ENCODE results near the gene GCNT1.

The GCNT1 gene

GRCh38 chr9:76451234-76451633 lies 7.7 kb upstream of the GCNT1 start:
- Histone ChIP-seq H2AFZ (ENCODE audit: low read length) (no peak overlapping the region), H3K4me2 (ENCODE audit: low read length) (no peak overlapping the region), H3F3A (ENCODE audit: insufficient read depth, low read length) (no peaks in the 10 kb centered on the region), H3K9me2 (ENCODE audit: low read depth, low read length) (no peaks in the 10 kb centered on the region), H3K9me3 (ENCODE audit: low read length) (no peaks in the 10 kb centered on the region), H3K27ac (ENCODE audit: low read depth, low read length, poor library complexity, severe bottlenecking) (no peak overlapping the region), H3K4me1 (ENCODE audit: insufficient read depth, low read length, severe bottlenecking) (peaks cover 16% of the 10 kb centered on the region), H3K4me3 (ENCODE audit: low read depth, low read length, poor library complexity, severe bottlenecking) (no peak overlapping the region), H3K36me3 (ENCODE audit: insufficient read depth, low read length) (no peaks in the 10 kb centered on the region), H3K79me2 (ENCODE audit: insufficient read depth, low read length) (no peaks in the 10 kb centered on the region), H3K9ac (ENCODE audit: low read length) (no peak overlapping the region), H4K20me1 (ENCODE audit: insufficient read depth, low read length) (no peaks in the 10 kb centered on the region), H3K27me3 (ENCODE audit: insufficient read depth, low read length) (no peaks in the 10 kb centered on the region)
- TF ChIP-seq CTCF (IDR thresholded peaks at IDR 0.05; ENCODE audit: low read length) = no peak
- no peak for TF ChIP-seq EZH2 (IDR thresholded peaks at IDR 0.05; ENCODE audit: borderline replicate concordance, low read length)

- TF ChIP-seq EZH2 (IDR thresholded peaks at IDR 0.05; ENCODE audit: borderline replicate concordance, low read length) (no peak), CTCF (IDR thresholded peaks at IDR 0.05; ENCODE audit: low read length) (no peak)
- H3K27ac ChIP-seq (ENCODE audit: low read depth, low read length, poor library complexity, severe bottlenecking) = no peak overlapping the region
- no peak overlapping the region for H2AFZ ChIP-seq (ENCODE audit: low read length)
- no peaks in the 10 kb centered on the region for H3K9me2 ChIP-seq (ENCODE audit: low read depth, low read length)
- no peak overlapping the region for H3K4me2 ChIP-seq (ENCODE audit: low read length)
- H3K9me3 ChIP-seq (ENCODE audit: low read length) = no peaks in the 10 kb centered on the region
- H3K79me2 ChIP-seq (ENCODE audit: insufficient read depth, low read length) = no peaks in the 10 kb centered on the region
- H4K20me1 ChIP-seq (ENCODE audit: insufficient read depth, low read length) = no peaks in the 10 kb centered on the region
- H3K4me3 ChIP-seq (ENCODE audit: low read depth, low read length, poor library complexity, severe bottlenecking) = no peak overlapping the region
- H3F3A ChIP-seq (ENCODE audit: insufficient read depth, low read length) = no peaks in the 10 kb centered on the region
- H3K27me3 ChIP-seq (ENCODE audit: insufficient read depth, low read length) = no peaks in the 10 kb centered on the region
- peaks cover 16% of the 10 kb centered on the region for H3K4me1 ChIP-seq (ENCODE audit: insufficient read depth, low read length, severe bottlenecking)
- H3K9ac ChIP-seq (ENCODE audit: low read length) = no peak overlapping the region
- no peaks in the 10 kb centered on the region for H3K36me3 ChIP-seq (ENCODE audit: insufficient read depth, low read length)
These were observed 6.1 kb upstream of the GCNT1 start for GRCh38 chr9:76452839-76453238.

- Histone ChIP-seq H3K27me3 (ENCODE audit: insufficient read depth, low read length) (no peaks in the 10 kb centered on the region), H4K20me1 (ENCODE audit: insufficient read depth, low read length) (no peaks in the 10 kb centered on the region), H3K9me2 (ENCODE audit: low read depth, low read length) (no peaks in the 10 kb centered on the region), H3K79me2 (ENCODE audit: insufficient read depth, low read length) (no peaks in the 10 kb centered on the region), H2AFZ (ENCODE audit: low read length) (no peak overlapping the region), H3K9ac (ENCODE audit: low read length) (no peak overlapping the region), H3F3A (ENCODE audit: insufficient read depth, low read length) (no peaks in the 10 kb centered on the region), H3K4me2 (ENCODE audit: low read length) (no peak overlapping the region), H3K4me1 (ENCODE audit: insufficient read depth, low read length, severe bottlenecking) (peaks cover 17% of the 10 kb centered on the region), H3K27ac (ENCODE audit: low read depth, low read length, poor library complexity, severe bottlenecking) (no peak overlapping the region), H3K9me3 (ENCODE audit: low read length) (no peaks in the 10 kb centered on the region), H3K36me3 (ENCODE audit: insufficient read depth, low read length) (no peaks in the 10 kb centered on the region), H3K4me3 (ENCODE audit: low read depth, low read length, poor library complexity, severe bottlenecking) (no peak overlapping the region)
- TF ChIP-seq EZH2 (IDR thresholded peaks at IDR 0.05; ENCODE audit: borderline replicate concordance, low read length) = no peak
- TF ChIP-seq CTCF (IDR thresholded peaks at IDR 0.05; ENCODE audit: low read length) = no peak
These were observed 5.2 kb upstream of the GCNT1 start for GRCh38 chr9:76453785-76454184.

Data from OCI-LY1 (cell line).